Activated gamma-delta T cell treated with anti-CD3 and anti-CD28 coated beads, Interleukin-2, amount 50 U/mL, for 16 hours (primary cell): ENCODE measurements around the gene DCC.

Experiments used
- DNase-seq: peaks from one replicate; pipeline ENCODE4 v3.0.0-alpha.2; 2020; ENCODE audit warnings: low read depth

Gene DCC

DNA sequence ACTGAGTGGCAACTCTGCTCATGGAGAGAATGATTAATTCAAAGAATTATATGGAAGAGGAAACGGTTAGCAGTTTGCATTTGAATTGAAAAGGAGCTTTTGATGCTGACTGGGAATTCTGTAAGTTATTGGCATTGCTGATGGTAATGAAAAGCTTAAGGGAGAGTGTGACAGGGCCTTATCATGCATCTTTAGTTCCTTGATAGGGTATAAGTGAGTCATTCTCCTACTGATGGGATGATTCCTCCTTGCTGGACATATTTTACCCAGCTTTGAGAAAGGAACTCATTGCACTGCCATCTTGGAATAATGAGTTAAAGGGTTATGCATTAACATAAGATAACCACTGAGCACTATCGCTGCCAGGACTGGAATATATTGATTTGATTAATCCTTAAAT is 740.7 kb downstream of the DCC start:
- DNase-seq = no peak

DNA sequence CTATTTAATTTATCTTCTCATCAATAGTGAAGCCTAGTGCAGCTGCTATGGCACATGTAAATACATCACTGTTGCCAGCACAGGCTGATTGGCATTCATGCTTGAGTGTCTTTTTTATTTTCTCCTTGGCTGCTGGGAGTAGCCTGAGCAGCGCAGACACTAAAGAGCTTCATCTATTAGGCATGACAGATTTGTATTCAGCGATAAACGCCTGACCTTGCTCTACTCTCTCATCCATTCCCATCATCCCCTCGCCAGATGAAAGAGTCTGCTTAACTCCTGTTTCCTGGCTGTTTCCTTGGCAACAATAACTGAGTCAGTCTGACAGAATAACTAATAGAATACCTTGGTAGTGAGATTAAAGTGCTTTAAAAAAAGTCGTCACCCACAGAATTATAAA is 753.6 kb downstream of the DCC start:
- no peak for DNase-seq

DNA sequence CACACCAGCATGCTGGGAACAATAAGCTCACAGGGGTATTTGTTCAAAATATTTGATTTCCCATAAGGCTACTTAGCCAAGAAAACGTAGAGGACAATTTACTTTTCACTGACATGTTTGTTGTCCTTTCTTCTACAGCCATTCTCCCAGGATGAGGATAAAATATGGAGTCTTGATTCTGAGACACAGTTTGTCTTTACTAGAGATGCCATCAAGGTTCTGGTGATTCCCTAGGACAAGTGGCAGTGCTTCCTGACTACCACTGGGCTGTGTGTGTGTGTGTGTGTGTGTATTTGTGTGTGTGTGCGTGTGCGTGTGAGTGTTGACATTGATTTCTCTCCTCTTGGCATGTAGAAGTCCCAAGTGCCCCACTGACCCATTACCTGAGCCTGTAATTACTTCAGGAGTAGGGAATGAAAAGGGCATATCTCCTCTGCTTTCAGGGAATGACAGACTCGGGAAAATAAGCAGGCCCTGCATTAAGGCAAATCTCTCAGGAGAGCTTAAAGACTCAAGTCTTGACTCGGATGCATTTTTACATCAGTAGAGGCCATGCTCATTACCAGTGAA is 761.6 kb downstream of the DCC start:
- no peak for DNase-seq

DNA sequence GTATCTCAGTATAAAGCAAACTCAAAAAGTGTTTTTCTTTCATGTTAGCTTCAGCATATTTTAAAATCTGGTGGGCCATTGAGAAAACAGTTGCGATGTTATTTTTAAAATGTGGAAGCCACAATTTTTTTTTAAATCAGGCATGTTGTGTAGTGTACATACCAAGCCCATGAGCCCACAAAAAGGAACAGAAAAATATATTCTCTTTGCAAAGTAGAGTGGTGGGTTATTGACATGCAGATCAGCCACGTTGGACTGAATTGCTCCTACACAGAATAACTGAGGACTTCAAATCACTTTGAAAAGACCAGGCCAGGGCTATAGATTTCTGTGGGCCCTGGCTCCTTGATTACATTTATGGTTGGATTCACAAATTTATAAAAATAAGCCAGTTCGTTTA is 774.4 kb downstream of the DCC start:
- DNase-seq = no peak

DNA sequence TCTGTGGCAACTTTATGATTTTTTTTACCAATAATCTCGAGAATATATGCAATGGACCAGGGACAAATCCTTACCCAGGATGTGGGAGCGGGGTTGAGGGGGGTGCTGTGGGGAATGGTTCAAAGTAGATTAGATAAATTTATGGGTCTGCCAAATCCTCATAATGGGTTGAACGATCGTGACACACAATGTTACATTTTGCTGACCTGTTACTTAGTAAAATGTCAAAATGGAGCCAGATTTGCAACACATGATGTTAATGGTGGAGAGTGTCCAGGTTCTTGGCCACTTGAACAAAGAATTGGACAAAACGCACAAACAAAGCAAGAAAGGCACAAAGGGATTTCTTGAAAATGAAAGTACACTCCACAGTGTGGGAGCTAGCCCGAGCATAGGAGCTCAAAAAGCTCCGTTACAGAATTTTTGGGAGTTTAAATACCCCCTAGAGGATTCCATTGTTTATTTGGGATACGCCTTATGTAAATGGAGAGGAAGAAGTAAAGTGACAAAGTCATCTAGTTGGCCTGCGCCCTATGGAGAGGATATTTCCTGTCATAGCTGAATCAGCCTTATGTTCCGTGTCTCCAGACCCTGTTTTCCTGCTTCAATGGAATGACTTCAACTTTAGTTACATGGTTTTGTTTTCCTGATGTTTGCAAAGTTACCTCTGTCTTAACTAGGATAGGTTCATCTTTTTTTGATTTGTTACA is 776.0 kb downstream of the DCC start:
- no peak for DNase-seq

DNA sequence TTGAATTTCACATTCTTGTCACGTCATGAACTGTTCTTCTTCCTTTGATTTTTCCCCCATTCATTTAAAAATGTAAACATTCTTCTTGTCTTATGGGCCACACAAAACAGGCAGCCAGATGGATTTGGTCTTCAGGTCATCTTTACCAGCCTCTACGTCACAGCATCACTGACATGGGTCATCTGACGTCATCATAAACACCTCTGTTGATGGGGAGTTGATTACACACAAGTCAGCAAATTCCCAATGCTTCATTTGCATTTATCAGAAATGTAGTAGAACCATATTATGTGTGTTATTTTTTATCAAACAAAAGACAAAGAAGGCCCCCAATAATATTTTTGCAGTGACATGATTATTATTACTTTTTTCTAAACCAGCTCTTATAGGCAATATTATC is 777.9 kb downstream of the DCC start:
- DNase-seq = no peak

DNA sequence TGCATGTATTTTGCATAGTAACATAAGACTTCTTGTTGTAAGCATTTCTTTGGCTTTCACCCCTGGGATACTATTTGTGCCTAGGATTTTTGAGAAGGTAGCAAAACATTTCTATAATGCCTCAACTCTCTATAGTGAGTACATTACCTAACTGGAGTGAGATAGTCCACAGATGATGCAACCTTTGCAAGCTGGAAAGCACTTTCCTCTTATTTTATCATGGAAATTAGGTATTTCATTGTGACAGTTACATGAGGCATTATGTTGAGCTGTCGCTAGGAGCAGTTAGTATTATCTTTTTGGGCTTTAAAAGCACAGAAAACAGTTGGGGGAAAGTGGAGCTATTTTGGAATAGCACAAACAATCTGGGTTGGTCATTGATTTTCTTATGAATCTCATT is 786.2 kb downstream of the DCC start:
- no peak for DNase-seq

DNA sequence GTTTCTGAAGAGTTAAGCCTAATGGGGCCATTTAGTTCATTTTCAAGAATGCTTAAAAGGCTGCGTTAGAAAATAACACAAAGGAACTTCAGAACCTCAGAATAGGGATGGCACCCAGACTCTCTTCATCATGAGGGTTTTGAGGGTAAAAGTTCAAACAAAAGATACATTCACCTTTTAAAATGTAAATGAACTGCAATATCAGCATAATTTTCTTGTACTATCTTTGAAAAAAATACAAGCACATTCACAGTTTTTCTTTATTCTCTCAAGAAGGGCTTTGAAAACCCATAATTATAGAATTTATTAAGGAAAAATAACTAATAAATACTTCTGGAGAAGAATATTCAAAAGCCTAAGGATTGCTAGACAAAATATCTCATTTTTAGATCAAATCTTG is 791.0 kb downstream of the DCC start:
- no peak for DNase-seq

DNA sequence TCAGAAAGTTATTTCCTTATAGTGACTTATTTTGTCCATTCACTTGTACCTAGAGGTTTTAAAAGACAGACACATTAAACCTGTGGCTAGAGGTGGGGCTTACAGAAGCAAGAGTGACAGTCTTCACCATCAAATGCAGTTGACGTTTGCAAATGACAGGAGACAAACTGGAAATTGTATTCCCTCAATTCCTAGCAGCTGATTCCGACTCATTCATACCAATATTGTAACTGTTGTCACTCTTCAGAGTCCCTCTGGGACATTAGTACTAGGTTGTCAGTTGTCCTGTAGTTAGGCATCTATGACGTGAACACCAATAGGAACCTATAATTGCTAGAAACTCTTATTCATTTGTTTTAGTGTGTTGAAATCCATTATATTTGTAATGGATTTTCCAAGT is 794.7 kb downstream of the DCC start:
- DNase-seq = no peak

DNA sequence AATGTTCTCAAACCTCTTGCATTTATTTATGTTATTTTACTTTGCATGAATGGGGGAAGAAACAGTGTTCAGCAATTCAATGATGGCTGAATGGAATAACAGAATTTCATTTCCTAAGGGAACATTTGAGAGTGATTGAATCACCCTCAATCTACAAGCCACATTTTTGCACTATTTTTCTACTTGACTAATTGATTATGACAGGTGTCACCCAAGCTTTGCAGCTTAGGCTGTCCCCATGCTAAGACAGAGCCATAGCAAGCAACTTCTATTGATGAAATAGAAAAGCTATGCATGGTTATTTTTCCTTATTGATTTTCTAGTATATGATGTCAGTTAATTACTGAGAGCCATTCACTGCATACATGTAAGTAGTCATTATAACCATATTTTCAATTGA is 795.7 kb downstream of the DCC start:
- no peak for DNase-seq

DNA sequence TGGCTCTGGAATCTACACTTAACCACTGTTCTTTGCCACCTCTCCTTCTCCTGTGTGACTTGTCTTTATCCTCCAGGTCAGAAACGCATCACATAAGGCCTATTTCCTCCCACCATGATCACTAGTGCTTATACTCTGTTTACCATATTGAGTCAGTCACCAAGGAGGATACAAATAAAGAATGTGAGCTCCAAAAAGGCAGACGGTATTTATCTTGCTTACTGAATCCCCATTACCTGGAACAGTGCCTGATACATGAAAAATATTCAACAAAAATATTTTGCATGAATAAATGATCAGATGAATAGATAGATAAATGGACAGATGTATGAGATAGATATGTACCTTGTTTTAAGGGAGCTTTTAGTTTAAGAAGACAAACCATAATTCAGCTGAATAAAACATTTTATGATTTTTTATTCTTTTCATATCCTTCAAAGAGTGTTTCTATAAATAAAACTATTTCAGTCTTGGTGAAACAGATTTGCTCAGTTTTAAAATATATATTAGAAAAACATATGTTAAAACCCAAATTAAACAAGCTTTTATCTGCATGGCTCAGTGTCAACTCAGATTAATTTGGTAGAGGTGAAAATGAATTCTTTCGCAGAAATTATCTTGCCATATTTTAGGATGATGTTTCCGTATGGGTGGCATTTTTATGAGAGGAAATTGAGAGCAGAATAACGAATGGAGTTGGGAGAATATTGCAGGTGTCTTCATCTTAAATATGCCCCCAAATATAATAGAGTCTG is 799.9 kb downstream of the DCC start:
- DNase-seq = no peak

DNA sequence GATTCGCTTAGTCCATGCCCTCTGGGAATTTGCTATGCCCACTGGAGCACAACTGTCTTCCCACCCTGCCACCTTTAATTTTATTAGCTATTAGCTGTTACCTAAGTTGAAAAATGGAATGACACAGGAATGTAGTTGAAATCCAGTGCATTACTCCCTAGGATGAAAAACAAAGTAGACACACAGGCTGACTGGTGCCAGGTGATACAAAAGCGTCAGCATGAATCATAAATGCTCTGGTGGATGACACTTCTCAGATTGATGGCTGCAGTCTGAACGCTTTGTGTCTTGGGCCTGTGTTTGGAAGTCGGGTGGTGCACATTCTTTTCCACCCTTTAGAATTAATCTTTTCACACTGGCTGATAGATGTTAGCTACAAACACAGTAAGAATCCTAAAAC is 802.0 kb downstream of the DCC start:
- DNase-seq = no peak

DNA sequence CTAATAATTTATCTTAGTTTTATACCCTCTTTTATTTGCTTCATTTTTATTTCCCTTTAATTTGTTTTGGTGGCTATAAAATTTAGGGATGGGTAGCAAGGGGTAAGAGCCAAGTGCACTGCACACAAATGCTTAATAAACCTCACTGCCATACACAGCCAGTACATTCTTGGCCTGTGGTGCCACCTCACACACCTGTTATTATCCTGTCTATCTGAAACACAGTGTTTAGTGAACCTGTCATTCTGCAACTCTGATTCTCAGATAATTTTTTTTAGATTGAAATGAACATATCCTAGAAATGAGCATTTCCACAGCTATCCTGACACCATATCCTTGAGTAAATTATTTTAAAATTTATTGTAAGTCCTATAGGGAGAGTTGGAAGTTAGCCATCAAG is 807.5 kb downstream of the DCC start:
- no peak for DNase-seq

DNA sequence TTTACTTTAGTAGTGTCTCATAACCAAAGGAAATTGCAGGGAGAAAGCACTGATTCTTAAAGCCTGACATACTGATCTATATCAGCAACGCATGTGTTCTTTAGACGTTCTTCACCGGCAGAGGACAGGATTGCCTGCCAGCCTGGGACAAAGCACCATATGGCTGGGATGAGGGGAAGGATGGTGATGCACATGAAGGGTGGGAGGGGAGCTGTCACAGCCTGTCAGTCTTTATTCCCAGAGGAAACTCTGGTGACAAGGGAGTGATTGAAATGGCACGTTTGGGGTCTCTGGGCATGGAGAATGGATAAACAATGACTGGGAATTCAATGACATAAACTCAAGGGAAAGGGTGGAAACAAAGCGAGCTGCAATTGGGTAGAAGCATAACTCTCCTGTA is 808.1 kb downstream of the DCC start:
- DNase-seq = no peak

DNA sequence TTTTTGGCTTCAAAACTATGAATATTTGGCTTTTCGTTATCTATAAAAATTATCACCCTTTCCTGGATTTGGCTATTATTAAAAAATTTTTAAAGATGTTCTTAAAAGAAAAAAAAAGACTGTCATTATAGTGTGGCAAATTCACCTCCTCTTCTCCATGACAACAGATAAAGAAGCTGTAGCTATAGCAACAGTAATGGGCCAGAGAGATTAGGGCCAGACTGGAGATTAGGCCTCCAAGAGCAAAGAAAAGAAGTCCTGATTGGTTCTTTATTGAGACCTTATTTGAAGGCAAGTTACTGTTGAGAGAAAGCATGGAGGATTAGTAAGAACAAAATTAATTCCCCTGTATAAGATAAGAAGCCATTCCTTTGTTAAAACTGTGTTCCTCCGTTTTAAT is 812.5 kb downstream of the DCC start:
- no peak for DNase-seq

DNA sequence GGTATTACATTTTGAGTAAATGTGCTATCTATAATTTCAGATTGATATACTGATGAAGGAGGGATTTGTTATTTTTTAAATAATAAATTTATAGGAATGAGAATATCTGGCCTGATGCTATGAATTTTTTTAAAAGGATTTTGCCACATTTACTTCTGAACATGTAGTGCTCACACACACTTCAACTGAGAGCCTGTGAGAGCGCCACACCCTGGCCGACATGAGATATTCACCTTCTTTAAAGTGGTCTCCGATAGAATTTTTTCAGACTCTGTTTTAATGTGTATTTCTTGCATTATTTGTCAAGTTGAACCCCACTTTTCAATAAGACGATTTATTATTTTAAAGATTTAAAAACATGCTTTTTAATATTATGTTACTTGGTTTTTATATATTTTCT is 813.3 kb downstream of the DCC start:
- no peak for DNase-seq

DNA sequence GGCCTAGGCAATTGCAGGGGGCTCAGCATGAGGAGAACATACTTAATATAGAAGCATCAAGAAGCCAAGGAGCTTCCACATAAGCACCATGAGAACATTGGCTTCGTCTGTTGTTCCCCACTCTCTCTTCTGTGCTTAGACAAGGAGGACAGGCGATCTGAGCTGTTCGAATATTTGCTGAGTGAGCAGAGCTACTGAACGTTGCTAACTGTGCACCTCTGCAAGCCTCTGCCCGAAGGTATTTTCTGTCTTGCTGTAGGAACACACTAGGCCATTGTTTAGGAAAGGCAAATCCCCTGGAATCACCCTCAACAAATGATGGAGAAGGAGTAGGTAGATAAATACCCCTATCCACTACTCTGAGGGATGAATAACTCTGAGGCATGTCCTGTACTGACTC is 813.8 kb downstream of the DCC start:
- DNase-seq = no peak

DNA sequence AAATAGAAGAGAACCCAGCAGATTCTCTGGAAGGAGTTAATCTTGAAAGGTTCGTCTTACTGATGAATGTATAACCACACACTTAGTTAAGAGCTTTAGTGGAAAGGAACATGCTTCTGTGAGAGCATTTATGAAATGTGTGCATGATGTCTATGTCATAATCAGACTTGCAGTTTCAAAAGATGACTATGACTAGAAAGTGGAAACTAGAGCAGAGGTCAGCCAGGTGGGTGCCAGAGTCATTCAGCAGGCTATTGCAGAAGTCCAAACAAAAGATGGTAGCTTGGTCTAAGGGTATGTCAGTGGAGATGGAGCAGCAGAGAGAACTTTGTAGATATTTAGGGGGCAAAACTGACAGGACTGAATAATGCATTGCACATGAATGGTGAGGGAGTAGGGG is 825.8 kb downstream of the DCC start:
- DNase-seq = no peak

DNA sequence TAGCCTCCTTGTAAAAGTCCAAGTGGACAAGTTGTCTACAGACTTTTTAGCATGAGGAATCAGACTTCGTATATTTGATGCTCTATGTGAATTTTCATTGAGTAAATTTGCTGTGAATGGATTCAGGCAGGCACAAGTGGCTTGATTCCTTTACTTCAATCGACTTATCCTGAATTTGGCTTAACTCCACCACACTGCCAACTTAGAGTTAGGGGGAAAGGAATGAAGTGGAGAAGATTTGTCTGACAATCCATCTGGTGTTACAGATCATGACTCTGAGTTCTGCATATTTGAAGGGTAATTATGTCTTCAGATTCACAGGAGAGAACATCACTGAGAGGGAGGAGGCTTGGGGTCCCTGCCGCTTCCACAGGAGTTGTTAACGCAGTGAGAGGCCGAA is 829.3 kb downstream of the DCC start:
- DNase-seq = no peak

DNA sequence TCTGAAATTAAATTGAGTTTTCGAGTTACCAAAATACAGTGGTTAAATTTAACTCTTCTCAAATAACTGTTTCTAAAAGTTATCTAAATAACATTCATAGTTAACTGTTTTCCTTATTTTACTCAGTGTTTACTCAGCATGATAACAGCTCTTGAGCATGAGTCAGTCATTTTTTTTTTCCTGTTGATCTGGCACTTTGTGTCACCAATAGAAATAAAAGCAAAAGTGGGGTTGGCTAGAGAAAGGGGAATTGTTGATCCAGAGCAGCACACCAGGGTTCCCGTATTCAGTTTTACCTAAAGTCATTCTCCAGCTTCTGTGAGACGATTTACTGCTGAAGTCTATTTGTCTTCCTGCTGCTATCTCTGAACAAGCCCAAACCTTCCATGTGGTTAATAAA is 851.6 kb downstream of the DCC start:
- no peak for DNase-seq

DNA sequence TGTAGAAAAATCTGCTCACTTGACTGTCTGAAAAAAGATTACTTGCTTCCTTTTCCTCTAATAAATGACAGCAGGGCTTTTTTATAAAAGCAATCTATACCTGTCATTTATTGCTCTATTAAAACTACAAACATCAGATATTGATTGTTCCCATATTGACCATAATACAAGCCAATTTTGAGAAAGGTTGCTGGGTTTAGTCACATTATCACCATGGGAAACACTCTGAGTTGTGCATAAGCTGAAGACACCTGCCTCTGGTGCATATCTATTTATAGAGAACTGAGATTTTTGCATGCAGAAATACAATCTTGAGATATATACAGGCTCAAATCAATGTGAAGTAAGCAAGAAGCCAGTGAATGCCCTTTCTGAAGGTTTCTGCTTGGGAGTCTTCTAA is 853.9 kb downstream of the DCC start:
- no peak for DNase-seq

DNA sequence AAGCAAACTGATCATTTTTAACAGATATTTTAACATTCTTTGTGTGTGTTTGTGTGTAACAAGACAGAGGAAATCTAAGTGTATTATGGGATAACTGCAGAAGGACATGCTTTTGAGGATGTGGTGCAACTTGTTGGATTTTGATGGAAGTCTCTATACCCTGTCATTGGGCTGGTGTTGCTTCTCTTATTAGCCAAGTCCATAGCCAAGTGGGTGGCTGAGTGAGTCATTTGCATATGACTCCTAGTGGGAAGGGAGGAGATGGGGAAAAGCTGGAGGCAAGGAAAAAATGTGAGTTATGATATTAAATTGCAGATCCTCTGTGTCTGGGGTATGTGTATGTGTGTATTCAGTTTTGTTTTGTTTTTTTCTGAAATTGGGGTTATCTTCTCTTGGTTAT is 879.9 kb downstream of the DCC start:
- DNase-seq = no peak

DNA sequence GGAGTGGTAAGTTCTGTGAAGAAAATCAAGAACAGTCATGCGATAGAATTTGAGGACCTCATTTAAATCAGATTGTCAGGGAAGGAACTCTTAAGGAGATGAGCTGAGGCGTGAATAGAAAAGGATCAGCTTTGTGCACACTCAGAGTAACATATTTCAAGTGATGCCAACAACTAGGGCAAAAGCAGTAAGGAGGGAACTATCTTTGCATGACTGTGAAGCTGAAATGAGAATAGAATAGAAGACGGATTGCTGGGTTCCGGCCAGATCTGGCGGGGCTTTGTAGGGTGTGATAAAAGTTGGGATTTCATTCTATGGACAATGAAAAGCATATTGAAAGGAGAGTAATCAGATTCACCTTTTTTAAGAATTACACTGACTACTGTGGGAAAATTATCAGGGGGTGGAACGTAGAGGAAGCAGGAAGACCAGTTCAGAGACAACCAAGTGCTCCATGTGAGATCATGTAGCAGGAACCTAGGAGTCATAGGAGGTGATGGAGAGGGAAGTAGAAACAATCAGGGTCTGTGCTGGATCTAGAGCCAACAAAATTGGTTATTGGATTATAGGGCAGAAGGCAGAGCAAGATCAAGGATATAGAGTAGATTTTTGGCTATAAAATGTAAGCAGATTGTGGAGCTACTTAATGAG is 884.3 kb downstream of the DCC start:
- no peak for DNase-seq
